ENCODE measurements around the gene GPR78. TPM values are rescaled to one million over a fixed set of nuclear protein-coding genes. Genes with fewer than 3 reads are reported as not detected.

Gene GPR78
- total and polyA plus RNA-seq, 2 of the 13 experiments (the other 11 are each of a cell fraction or from before 2014, with no cell fraction given), result 0.01 to 0.07 TPM

GRCh38 chr4:8553991-8554405 lies 26.2 kb upstream of the GPR78 start (continued):
- TF ChIP-seq, protein P1, sequence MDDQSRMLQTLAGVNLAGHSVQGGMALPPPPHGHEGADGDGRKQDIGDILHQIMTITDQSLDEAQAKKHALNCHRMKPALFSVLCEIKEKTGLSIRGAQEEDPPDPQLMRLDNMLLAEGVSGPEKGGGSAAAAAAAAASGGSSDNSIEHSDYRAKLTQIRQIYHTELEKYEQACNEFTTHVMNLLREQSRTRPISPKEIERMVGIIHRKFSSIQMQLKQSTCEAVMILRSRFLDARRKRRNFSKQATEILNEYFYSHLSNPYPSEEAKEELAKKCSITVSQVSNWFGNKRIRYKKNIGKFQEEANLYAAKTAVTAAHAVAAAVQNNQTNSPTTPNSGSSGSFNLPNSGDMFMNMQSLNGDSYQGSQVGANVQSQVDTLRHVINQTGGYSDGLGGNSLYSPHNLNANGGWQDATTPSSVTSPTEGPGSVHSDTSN (CRISPR knock-in tag; IDR thresholded peaks at IDR 0.05; ENCODE audit: borderline replicate concordance), result no peak
- TF ChIP-seq E2F2 (CRISPR knock-in tag; IDR thresholded peaks at IDR 0.05; ENCODE audit: borderline replicate concordance), result no peak
- TF ChIP-seq GABPB1 (CRISPR knock-in tag; IDR thresholded peaks at IDR 0.05), result no peak
- TF ChIP-seq SATB2 (CRISPR knock-in tag; IDR thresholded peaks at IDR 0.05), result no peak
- TF ChIP-seq, protein P2, sequence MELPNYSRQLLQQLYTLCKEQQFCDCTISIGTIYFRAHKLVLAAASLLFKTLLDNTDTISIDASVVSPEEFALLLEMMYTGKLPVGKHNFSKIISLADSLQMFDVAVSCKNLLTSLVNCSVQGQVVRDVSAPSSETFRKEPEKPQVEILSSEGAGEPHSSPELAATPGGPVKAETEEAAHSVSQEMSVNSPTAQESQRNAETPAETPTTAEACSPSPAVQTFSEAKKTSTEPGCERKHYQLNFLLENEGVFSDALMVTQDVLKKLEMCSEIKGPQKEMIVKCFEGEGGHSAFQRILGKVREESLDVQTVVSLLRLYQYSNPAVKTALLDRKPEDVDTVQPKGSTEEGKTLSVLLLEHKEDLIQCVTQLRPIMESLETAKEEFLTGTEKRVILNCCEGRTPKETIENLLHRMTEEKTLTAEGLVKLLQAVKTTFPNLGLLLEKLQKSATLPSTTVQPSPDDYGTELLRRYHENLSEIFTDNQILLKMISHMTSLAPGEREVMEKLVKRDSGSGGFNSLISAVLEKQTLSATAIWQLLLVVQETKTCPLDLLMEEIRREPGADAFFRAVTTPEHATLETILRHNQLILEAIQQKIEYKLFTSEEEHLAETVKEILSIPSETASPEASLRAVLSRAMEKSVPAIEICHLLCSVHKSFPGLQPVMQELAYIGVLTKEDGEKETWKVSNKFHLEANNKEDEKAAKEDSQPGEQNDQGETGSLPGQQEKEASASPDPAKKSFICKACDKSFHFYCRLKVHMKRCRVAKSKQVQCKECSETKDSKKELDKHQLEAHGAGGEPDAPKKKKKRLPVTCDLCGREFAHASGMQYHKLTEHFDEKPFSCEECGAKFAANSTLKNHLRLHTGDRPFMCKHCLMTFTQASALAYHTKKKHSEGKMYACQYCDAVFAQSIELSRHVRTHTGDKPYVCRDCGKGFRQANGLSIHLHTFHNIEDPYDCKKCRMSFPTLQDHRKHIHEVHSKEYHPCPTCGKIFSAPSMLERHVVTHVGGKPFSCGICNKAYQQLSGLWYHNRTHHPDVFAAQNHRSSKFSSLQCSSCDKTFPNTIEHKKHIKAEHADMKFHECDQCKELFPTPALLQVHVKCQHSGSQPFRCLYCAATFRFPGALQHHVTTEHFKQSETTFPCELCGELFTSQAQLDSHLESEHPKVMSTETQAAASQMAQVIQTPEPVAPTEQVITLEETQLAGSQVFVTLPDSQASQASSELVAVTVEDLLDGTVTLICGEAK (IDR thresholded peaks at IDR 0.05), result no peak
- TF ChIP-seq, protein P2 (CRISPR knock-in tag; IDR thresholded peaks at IDR 0.05), result no peak
